CD8-positive, alpha-beta memory T cell (primary cell): Measurements from ENCODE around the gene RABGAP1L. TPM values are rescaled to one million over a fixed set of nuclear protein-coding genes. Genes with fewer than 3 reads are reported as not detected.
"Not testable (repeated sequence)": the region's sequence is repeated elsewhere in the genome, so short reads cannot be mapped to it uniquely, and the experiment has no call there.

Experiments
- CTCF ChIA-PET: fragments of 350-600 bp; sonication (Branson Sonifier 250); formaldehyde crosslinking; loops from one replicate; lab custom pipeline; 2021; ENCODE audit warnings: antibody characterized with exemption; lab: Charles Lee
- POLR2A ChIA-PET: fragments of 350-600 bp; sonication (Branson Sonifier 250); formaldehyde crosslinking; loops from one replicate; lab custom pipeline; 2021; ENCODE audit warnings: antibody characterized with exemption; lab: Charles Lee
- DNase-seq, 5 donors: peaks; one replicate each; pipeline versions ENCODE4 v3.0.0 to v3.0.0-alpha.2; 2020 to 2022; ENCODE audit warnings: mixed read lengths in 1 of 5
- H3K27ac ChIP-seq: one replicate; pipeline ENCODE4 v1.7.0; 2013; ENCODE audit warnings: low read depth, mild to moderate bottlenecking, low read length, moderate library complexity
- H3K27me3 ChIP-seq: 2 replicates; pipeline ENCODE4 v1.7.0; 2013; ENCODE audit warnings: low read length, mild to moderate bottlenecking; ENCODE audit not compliant: insufficient read depth, poor library complexity, severe bottlenecking
- H3K36me3 ChIP-seq: 2 replicates; pipeline ENCODE4 v1.7.0; 2013; ENCODE audit warnings: mild to moderate bottlenecking, low read length, moderate library complexity; ENCODE audit not compliant: insufficient read depth
- H3K4me1 ChIP-seq: 2 replicates; pipeline ENCODE4 v1.7.0; 2013; ENCODE audit warnings: mild to moderate bottlenecking, low read length, moderate library complexity; ENCODE audit not compliant: insufficient read depth
- H3K4me3 ChIP-seq: 2 replicates; pipeline ENCODE4 v1.7.0; 2013; ENCODE audit warnings: mild to moderate bottlenecking, low read length
- H3K9me3 ChIP-seq: 2 replicates; pipeline ENCODE4 v1.7.0; 2013; ENCODE audit warnings: mild to moderate bottlenecking, low read length
- H3K27ac Mint-ChIP-seq, 8 donors: one replicate each; pipeline ENCODE4 v1.8.0; 2020 to 2021; ENCODE audit warnings: mixed read lengths in 8 of 8, mild to moderate bottlenecking in 6 of 8, inconsistent platforms in 3 of 8, moderate library complexity in 3 of 8
- H3K27me3 Mint-ChIP-seq, 2 donors: one replicate each; pipeline ENCODE4 v1.8.0; 2020 to 2021; ENCODE audit warnings: mixed read lengths in 2 of 2, mild to moderate bottlenecking in 1 of 2, moderate library complexity in 1 of 2
- H3K36me3 Mint-ChIP-seq, 3 donors: one replicate each; pipeline ENCODE4 v1.8.0; 2020 to 2021; ENCODE audit warnings: mixed read lengths in 3 of 3, inconsistent platforms in 1 of 3, mild to moderate bottlenecking in 1 of 3
- H3K4me1 Mint-ChIP-seq, 3 donors: one replicate each; pipeline ENCODE4 v1.8.0; 2020 to 2021; ENCODE audit warnings: mixed read lengths in 3 of 3, inconsistent platforms in 1 of 3, mild to moderate bottlenecking in 1 of 3
- H3K4me3 Mint-ChIP-seq, 7 donors: one replicate each; pipeline ENCODE4 v1.8.0; 2020 to 2021; ENCODE audit warnings: mixed read lengths in 7 of 7, mild to moderate bottlenecking in 6 of 7, moderate library complexity in 4 of 7, inconsistent platforms in 2 of 7
- H3K9me3 Mint-ChIP-seq, 5 donors: one replicate each; pipeline ENCODE4 v1.8.0; 2020 to 2022; ENCODE audit warnings: mixed read lengths in 5 of 5, mild to moderate bottlenecking in 3 of 5, moderate library complexity in 2 of 5, inconsistent platforms in 1 of 5
- polyA plus RNA-seq: library from polyadenylated mRNA; unstranded; fragments of 300-500 nt; fragmentation: Illumina TruSeq; gene quantifications from one replicate; pipeline ENCODE4 v1.2.3, GENCODE V29; 2021
- total RNA-seq, 2 experiments: library from RNA; stranded (reverse); gene quantifications; one replicate each; pipeline ENCODE4 v1.2.3, GENCODE V29; 2021

Gene RABGAP1L
- total and polyA plus RNA-seq, 3 experiments from 2014 or later, result 41.7 to 78.5 (median 42.7) TPM

DNA sequence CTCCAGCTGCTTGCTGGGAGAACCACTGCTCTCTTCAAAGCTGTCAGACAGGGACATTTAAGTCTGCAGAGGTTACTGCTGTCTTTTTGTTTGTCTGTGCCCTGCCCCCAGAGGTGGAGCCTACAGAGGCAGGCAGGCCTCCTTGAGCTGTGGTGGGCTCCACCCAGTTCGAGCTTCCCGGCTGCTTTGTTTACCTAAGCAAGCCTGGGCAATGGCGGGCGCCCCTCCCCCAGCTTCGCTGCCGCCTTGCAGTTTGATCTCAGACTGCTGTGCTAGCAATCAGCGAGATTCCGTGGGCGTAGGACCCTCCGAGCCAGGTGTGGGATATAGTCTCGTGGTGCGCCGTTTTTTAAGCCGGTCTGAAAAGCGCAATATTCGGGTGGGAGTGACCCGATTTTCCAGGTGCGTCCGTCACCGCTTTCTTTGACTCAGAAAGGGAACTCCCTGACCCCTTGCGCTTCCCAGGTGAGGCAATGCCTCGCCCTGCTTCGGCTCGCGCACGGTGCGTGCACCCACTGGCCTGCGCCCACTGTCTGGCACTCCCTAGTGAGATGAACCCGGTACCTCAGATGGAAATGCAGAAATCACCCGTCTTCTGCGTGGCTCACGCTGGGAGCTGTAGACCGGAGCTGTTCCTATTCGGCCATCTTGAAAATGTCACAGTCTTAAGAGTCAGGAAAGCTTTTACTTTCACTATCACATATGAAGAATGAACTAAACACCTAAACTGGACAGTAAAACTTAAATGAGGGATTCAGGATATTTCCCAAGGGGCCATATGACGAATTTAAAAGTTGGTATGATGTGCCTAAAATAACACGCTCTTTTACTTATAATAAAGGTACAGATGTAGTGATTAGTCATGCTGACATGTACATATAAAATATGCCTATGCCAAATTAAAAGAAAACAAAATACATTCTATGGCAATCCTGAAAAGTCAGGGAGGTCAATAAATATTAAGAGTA is 689.6 kb downstream of the RABGAP1L start:
- H3K36me3 Mint-ChIP-seq, H3K4me3 Mint-ChIP-seq: not testable (repeated sequence)

DNA sequence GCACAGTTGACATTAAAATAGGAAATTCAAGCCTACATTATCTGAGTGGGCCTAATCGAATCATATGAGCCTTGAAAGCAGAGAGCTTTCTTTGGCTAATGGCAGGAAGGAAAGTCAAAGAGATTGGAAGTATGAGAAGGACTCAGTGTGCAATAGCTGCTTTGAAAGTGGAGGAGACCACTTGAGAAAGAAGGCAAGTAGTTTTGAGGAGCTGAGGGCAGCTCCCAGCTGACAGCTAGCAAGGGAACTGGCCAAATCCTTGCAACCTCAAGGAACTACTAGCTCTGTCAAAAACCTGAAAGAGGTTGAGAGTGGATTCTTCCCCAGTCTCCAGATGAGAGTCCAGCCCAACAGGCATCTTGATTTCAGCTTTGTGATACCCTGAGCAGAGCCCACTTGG is 691.4 kb downstream of the RABGAP1L start:
- Histone ChIP-seq H3K4me1 (no peaks in the 10 kb centered on the region), H3K36me3 (no peaks in the 10 kb centered on the region), H3K9me3 (no peaks in the 10 kb centered on the region), H3K27me3 (no peaks in the 10 kb centered on the region), H3K4me3 (no peak overlapping the region), H3K27ac (no peak overlapping the region)
- H3K4me1 Mint-ChIP-seq, result peaks cover 0 to 19% (median 3%) of the 10 kb centered on the region in 3 donors
- no peak overlapping the region for H3K27ac Mint-ChIP-seq
- DNase-seq, result no peak
- H3K4me3 Mint-ChIP-seq, result no peak overlapping the region
- CTCF ChIA-PET, result no interaction called here
- peaks cover 0 to 2% (median 0%) of the 10 kb centered on the region in 3 donors for H3K36me3 Mint-ChIP-seq
- H3K27me3 Mint-ChIP-seq, result no peaks in the 10 kb centered on the region
- H3K9me3 Mint-ChIP-seq, result peaks cover 0 to 2% (median 0%) of the 10 kb centered on the region in 5 donors
- POLR2A ChIA-PET, result no interaction called here

More for the DNA sequence above, 689.6 kb downstream of the RABGAP1L start:
- H3K4me1 Mint-ChIP-seq, result peaks cover 0 to 16% (median 3%) of the 10 kb centered on the region in 3 donors
- CTCF ChIA-PET, POLR2A ChIA-PET, H3K9me3 ChIP-seq, H3K9me3 Mint-ChIP-seq, H3K27ac ChIP-seq, H3K36me3 ChIP-seq, H3K27me3 ChIP-seq, H3K27me3 Mint-ChIP-seq, H3K4me1 ChIP-seq, H3K4me3 ChIP-seq, DNase-seq: not testable (repeated sequence)
- H3K27ac Mint-ChIP-seq, result peak overlapping the region in 1 of 8 donors; percentile 60

DNA sequence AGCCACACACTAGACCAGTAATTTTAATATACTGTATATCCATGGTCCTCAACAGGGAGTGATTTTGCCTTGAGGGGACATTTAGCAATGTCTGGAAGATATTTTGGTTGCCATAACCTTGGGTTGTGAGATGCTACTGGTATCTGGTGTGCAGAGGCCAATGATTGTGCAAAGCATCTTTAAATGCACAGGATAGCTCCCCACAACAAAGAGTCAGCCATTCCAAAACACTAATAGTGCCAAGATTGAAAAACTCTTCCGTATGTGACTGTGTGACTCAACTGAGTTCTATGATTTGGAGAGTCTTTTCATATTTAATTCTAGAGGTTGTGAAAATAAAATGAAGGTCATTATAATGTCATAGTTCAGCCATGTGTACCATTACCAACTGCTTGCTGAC is 699.0 kb downstream of the RABGAP1L start:
- Mint-ChIP-seq H3K4me1 (peaks cover 0 to 6% (median 0%) of the 10 kb centered on the region in 3 donors), H3K4me3 (no peak overlapping the region), H3K27ac (no peak overlapping the region), H3K36me3 (peaks cover 1 to 14% (median 11%) of the 10 kb centered on the region in 3 donors), H3K27me3 (no peaks in the 10 kb centered on the region), H3K9me3 (no peaks in the 10 kb centered on the region)
- Histone ChIP-seq H3K9me3 (no peaks in the 10 kb centered on the region), H3K27ac (no peak overlapping the region), H3K4me3 (no peak overlapping the region), H3K36me3 (no peaks in the 10 kb centered on the region), H3K27me3 (no peaks in the 10 kb centered on the region), H3K4me1 (no peaks in the 10 kb centered on the region)
- CTCF ChIA-PET, result no interaction called here
- DNase-seq, result no peak
- POLR2A ChIA-PET, result no interaction called here

DNA sequence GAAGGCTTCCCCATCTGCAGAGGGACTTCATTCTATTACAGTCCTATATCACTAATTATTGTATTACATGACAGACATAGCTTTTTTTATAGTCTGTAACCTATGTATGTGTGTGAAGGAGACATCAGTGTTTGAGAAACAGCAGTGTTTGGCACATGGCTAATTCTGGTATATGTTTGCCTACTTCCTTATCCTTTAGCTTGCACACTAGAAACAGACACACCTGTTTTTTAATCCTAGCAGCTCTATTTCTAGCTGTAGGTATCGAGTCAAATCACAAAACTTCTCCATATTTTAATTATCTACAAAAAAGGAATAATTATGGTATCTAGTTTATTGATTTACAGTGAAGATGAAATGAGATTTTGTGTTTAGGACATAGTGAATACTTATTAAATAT is 711.0 kb downstream of the RABGAP1L start:
- no peak overlapping the region for H3K27ac ChIP-seq
- H3K27me3 Mint-ChIP-seq, result no peaks in the 10 kb centered on the region
- peaks cover 2% of the 10 kb centered on the region for H3K4me1 ChIP-seq
- peaks cover 1 to 6% (median 4%) of the 10 kb centered on the region in 3 donors for H3K36me3 Mint-ChIP-seq
- no peak overlapping the region for H3K4me3 ChIP-seq
- H3K9me3 ChIP-seq, result no peaks in the 10 kb centered on the region
- H3K27ac Mint-ChIP-seq, result no peak overlapping the region
- H3K4me1 Mint-ChIP-seq, result peaks cover 12 to 27% (median 16%) of the 10 kb centered on the region in 3 donors
- H3K27me3 ChIP-seq, result no peaks in the 10 kb centered on the region
- ChIA-PET CTCF (interaction anchor here (1.0 kb wide), 1 partner anchor 41 kb away, joined by 3 read pairs; no protein-coding TSS in a partner anchor), POLR2A (no interaction called here)
- H3K4me3 Mint-ChIP-seq, result no peak overlapping the region
- H3K9me3 Mint-ChIP-seq, result peaks cover 0 to 4% (median 0%) of the 10 kb centered on the region in 5 donors
- no peaks in the 10 kb centered on the region for H3K36me3 ChIP-seq
- no peak for DNase-seq

DNA sequence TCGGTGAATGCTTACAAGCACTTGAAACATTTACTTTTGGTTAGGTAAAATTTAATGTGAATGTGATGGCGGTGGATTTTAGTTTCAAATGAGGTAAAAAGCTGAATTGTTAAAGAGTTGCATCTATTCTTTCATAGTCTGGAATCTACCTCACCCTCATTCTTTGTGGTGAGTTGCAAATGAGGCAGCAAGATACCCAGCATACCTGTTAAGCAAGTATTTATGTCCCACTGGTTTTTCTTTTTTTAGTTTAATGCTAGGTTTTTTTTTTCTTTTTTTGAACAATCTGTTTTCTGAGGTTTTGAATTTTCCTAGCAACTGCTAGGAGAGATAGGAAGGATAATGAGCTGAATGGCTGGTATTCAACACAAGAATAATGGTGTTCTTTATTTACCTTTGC is 712.6 kb downstream of the RABGAP1L start:
- H3K36me3 ChIP-seq, result no peaks in the 10 kb centered on the region
- H3K27ac ChIP-seq, result no peak overlapping the region
- peaks cover 1 to 6% (median 4%) of the 10 kb centered on the region in 3 donors for H3K36me3 Mint-ChIP-seq
- POLR2A ChIA-PET, result no interaction called here
- CTCF ChIA-PET, result no interaction called here
- peak overlapping the region in 3 of 8 donors; percentile 48 to 75 (median 63) for H3K27ac Mint-ChIP-seq
- H3K9me3 ChIP-seq, result no peaks in the 10 kb centered on the region
- H3K9me3 Mint-ChIP-seq, result peaks cover 0 to 4% (median 0%) of the 10 kb centered on the region in 5 donors
- peaks cover 14 to 32% (median 20%) of the 10 kb centered on the region in 3 donors for H3K4me1 Mint-ChIP-seq
- DNase-seq, result no peak
- no peaks in the 10 kb centered on the region for H3K27me3 Mint-ChIP-seq
- no peak overlapping the region for H3K4me3 Mint-ChIP-seq
- no peaks in the 10 kb centered on the region for H3K27me3 ChIP-seq
- H3K4me3 ChIP-seq, result no peak overlapping the region
- H3K4me1 ChIP-seq, result peaks cover 7% of the 10 kb centered on the region

DNA sequence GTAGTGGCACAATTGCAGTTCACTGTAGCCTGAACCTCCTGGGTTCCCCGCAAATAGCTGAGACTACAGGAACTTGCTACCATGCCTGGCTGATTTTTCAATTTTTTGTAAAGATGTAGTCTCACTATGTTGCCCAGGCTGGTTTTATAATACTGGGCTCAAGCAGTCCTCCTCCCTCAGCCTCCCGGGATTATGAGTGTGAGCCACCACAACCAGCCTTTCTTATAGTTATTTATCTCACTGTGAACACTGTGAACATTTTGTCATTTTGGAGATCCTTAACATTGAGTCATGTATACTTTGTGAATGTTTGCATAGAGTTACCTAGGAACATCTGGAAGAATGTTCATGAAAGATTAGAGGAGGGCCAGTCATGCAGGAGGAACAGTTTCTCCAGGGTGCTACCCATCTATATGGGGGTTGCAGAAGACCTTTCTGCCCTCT is 713.3 kb downstream of the RABGAP1L start:
- peaks cover 7% of the 10 kb centered on the region for H3K4me1 ChIP-seq
- H3K36me3 ChIP-seq, result no peaks in the 10 kb centered on the region
- peaks cover 0 to 4% (median 0%) of the 10 kb centered on the region in 5 donors for H3K9me3 Mint-ChIP-seq
- H3K4me3 Mint-ChIP-seq, result no peak overlapping the region
- H3K9me3 ChIP-seq, result no peaks in the 10 kb centered on the region
- H3K27me3 Mint-ChIP-seq, result no peaks in the 10 kb centered on the region
- H3K4me1 Mint-ChIP-seq, result peaks cover 18 to 36% (median 27%) of the 10 kb centered on the region in 3 donors
- no peak overlapping the region for H3K4me3 ChIP-seq
- no peaks in the 10 kb centered on the region for H3K27me3 ChIP-seq
- H3K36me3 Mint-ChIP-seq, result peaks cover 1 to 6% (median 4%) of the 10 kb centered on the region in 3 donors
- no peak overlapping the region for H3K27ac Mint-ChIP-seq
- no peak overlapping the region for H3K27ac ChIP-seq
- no peak for DNase-seq
- CTCF ChIA-PET, result no interaction called here
- POLR2A ChIA-PET, result no interaction called here

DNA sequence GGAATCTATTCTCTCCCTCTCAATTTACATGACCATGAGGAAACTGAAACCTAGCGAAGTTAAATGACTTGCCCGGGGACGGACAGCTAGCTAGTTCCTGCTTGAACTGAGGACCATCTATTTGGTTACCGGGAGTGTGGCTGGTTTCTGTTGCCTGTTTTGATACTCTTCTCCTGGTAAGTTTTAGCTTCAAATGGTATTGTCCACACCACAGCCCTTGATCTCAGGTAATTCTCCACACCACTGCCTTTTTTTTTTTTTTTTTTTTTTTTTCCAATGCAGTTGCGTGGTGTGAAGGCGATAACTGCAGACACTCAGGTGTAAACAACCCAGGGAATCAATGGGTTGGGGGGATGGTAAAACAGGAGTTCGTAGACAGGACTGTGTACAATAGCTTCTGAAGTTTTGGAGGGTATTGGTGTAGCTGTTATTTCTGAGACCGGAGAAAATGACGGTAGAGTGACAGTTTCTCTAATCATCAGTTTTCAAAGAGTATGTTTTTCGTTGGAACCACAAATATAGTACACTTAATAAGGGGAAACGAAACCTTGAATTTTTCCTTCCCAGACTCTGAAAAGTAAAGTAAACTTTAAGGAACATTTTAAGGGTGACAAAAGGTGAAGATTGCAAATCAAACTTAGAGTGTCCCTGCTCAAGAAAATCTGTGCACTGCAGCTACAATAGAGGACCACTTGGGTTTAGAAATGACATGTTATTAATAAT is 715.2 kb downstream of the RABGAP1L start:
- H3K9me3 Mint-ChIP-seq, result no peaks in the 10 kb centered on the region
- peak overlapping the region; percentile 43 to 75 (median 65) for H3K4me3 Mint-ChIP-seq
- H3K4me1 ChIP-seq, result peaks cover 7% of the 10 kb centered on the region
- peaks cover 0 to 4% (median 1%) of the 10 kb centered on the region in 3 donors for H3K36me3 Mint-ChIP-seq
- peak overlapping the region in 4 of 8 donors; percentile 35 to 83 (median 61) for H3K27ac Mint-ChIP-seq
- POLR2A ChIA-PET, result no interaction called here
- H3K4me3 ChIP-seq, result no peak overlapping the region
- peaks cover 18 to 36% (median 27%) of the 10 kb centered on the region in 3 donors for H3K4me1 Mint-ChIP-seq
- DNase-seq, result no peak
- CTCF ChIA-PET, result no interaction called here
- no peak overlapping the region for H3K27ac ChIP-seq
- no peaks in the 10 kb centered on the region for H3K27me3 Mint-ChIP-seq
- H3K27me3 ChIP-seq, result no peaks in the 10 kb centered on the region
- no peaks in the 10 kb centered on the region for H3K36me3 ChIP-seq
- H3K9me3 ChIP-seq, result no peaks in the 10 kb centered on the region
